ENCODE measurements around the gene NEBL.

Gene NEBL

DNA sequence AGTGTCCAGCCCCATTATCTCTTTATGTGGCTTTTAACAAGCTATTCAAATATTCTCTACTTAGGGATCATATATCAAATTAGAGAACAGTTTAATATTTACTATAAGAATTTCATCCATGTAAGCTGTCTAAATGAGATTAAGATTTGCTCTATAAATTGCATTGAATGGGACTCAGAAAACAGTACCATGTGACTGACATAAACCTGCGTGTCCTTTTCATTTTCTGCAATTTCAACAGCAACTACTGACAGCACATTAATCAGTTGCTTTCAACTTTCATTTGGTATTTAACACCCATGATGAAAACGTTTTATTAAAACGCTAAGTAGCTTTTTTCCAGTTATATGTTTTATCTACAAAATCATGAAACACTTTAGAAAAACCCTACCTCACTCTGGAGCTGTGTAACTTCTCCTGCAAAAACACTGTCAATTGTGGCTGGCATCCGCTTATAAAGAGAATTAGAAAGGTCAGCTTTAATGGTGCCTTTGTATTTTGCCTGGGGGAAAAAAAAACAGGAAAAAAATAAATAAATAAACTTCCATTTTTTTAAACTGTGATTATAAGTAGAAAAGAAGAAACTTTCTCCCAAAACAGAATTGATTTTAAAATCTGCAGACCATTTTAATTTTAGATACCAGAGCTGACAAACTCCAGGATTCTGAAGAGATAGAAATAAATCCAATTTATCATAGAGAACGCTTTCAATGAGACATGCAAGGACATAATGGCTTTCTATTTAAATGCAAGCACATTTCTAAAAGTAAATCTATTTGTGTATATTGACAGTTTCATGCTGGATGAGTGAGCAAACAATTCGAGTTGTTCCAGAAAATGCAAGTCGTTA lies 9.2 kb downstream of the NEBL start:
- TF ChIP-seq, protein P1, sequence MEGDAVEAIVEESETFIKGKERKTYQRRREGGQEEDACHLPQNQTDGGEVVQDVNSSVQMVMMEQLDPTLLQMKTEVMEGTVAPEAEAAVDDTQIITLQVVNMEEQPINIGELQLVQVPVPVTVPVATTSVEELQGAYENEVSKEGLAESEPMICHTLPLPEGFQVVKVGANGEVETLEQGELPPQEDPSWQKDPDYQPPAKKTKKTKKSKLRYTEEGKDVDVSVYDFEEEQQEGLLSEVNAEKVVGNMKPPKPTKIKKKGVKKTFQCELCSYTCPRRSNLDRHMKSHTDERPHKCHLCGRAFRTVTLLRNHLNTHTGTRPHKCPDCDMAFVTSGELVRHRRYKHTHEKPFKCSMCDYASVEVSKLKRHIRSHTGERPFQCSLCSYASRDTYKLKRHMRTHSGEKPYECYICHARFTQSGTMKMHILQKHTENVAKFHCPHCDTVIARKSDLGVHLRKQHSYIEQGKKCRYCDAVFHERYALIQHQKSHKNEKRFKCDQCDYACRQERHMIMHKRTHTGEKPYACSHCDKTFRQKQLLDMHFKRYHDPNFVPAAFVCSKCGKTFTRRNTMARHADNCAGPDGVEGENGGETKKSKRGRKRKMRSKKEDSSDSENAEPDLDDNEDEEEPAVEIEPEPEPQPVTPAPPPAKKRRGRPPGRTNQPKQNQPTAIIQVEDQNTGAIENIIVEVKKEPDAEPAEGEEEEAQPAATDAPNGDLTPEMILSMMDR (IDR thresholded peaks at IDR 0.05; ENCODE audit: low read depth, low read length) = no peak
- in situ Hi-C loops (cut with HindIII; ENCODE audit: low sequenced_read_pairs) = no loop called here
- H3K4me3 ChIP-seq (ENCODE audit: low read depth, low read length) = no peak overlapping the region
- DNase-seq (ENCODE audit: low read depth, low spot score) = no peak

DNA sequence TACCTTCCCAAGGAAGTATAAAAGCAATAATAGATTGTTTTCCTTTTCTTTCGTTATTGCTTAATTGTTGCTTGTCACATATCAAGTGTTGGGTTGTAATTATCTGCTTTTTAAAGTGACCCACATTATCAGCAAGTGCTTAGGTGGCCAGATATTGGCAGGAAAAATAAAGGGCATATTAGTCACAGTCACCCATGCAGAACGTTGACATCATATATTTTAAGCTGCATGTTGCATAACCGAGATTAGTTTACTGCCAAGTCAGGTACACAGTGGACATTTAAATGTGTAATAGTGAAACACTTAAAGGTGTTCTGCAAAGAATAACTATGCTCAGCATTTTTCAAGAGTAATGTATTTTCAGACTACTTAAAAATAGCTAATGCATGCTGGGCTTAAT lies 11.4 kb downstream of the NEBL start:
- H3K4me3 ChIP-seq (ENCODE audit: low read depth, low read length) = no peak overlapping the region
- TF ChIP-seq, protein P1 (IDR thresholded peaks at IDR 0.05; ENCODE audit: low read depth, low read length) = no peak
- in situ Hi-C loops (cut with HindIII; ENCODE audit: low sequenced_read_pairs) = no loop called here
- DNase-seq (ENCODE audit: low read depth, low spot score) = no peak

DNA sequence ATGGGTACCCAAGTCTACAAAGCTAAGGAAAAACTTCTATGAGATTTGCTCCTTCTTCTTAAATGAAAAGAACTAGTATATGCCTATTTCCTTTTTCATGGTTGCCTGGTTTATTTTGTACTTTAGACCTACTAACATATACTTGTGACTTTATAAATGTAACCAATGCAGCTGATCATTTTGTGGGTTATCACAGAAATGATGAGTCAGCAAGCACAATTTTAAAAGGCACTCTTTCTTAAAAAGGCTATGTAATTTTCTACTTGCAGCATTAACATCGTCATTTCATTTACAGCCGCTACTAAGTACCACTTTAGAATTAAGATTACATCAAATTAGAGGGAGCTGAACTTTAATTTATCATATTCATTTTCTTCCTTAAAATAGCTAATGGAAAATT lies 13.6 kb downstream of the NEBL start:
- DNase-seq (ENCODE audit: low read depth, low spot score) = no peak
- in situ Hi-C loops (cut with HindIII; ENCODE audit: low sequenced_read_pairs) = no loop called here
- no peak overlapping the region for H3K4me3 ChIP-seq (ENCODE audit: low read depth, low read length)
- TF ChIP-seq, protein P1 (IDR thresholded peaks at IDR 0.05; ENCODE audit: low read depth, low read length) = no peak

DNA sequence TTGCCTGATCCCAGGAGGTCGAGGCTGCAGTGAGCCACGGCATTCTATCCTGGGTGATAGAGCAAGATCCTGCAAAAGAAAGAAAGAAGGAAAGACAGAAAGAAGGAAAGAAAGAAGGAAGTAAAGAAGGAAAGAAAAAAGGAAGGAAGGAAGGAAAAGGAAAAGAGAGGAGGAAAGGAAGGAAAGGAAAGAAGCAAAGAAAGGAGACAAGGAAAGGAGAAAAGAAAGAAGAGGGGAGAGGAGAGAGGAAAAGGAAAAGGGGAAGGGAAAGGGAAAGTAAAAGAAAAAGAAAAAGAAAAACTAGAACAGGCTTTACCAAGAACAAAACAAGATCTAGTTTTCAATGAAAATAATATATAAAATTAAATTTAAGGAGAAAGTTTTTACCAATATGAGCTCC lies 15.0 kb downstream of the NEBL start:
- DNase-seq (ENCODE audit: low read depth, low spot score) = no peak
- TF ChIP-seq, protein P1 (IDR thresholded peaks at IDR 0.05; ENCODE audit: low read depth, low read length) = no peak
- in situ Hi-C loops (cut with HindIII; ENCODE audit: low sequenced_read_pairs) = no loop called here
- H3K4me3 ChIP-seq (ENCODE audit: low read depth, low read length) = no peak overlapping the region

DNA sequence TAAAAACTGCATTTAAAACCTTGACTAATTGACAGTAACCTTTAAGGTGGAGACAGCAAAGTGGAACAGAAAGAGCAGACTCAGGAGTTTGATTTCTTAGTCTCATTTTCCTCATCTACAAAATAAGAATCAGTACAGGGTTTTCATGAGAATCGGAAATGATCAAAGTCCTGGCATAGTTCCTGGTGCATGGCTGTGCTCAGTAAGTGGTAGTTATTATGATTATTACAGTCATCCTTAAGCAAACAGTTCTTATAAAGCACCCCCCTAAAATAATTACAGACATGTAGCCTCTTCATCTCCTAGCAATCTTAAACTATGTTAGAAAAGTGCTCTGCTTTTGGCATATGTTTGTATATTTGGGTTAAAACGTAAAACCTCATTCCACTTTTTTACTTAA lies 18.0 kb downstream of the NEBL start:
- H3K4me3 ChIP-seq (ENCODE audit: low read depth, low read length) = no peak overlapping the region
- TF ChIP-seq, protein P1 (IDR thresholded peaks at IDR 0.05; ENCODE audit: low read depth, low read length) = no peak
- in situ Hi-C loops (cut with HindIII; ENCODE audit: low sequenced_read_pairs) = no loop called here
- no peak for DNase-seq (ENCODE audit: low read depth, low spot score)

DNA sequence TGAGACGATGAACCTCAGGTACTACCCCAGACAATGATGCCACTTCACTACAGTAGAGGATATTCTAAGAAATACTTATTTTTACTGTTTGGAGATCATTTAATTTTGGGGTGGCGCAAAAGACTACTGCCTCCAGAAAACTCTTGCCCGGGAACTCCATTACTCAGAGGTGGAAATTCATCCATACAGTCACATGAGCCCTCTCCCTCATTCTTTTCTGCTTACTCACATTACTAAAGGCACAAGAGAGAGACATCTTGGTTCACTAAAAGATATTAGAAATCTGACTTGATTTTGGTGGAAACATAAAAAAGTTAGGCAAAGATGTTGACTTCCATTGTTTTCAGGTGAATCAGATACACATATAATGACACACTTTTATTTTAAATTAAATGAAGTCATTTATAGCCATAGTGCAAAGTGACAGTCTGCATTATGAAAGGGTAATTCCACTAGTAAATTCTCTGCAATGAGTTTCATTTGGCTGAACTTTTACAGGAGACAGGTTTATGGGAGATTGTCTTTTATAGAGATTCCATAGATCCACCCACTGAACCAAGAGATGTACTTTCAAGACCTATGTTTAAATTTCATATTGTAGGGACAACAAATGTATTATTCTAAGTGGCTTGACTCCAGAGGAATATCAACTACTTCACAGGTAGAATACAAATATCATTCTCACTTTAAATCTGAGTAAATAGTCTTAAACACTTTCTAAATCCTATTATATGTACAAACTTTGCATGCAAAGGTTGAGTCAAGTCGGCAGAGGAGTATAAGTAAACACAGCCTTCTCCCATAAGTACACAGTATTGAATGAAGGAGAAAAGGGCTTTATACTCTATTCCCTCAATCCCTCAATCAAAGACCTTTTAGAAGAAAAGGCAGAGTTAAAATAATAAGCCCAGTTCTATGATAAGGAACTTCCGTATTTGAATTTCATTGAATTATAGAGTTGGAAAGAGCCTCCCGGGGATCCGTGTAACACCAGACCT lies 18.8 kb downstream of the NEBL start:
- TF ChIP-seq, protein P1 (IDR thresholded peaks at IDR 0.05; ENCODE audit: low read depth, low read length) = no peak
- in situ Hi-C loops (cut with HindIII; ENCODE audit: low sequenced_read_pairs) = no loop called here
- H3K4me3 ChIP-seq (ENCODE audit: low read depth, low read length) = no peak overlapping the region
- no peak for DNase-seq (ENCODE audit: low read depth, low spot score)
